Measurements from ENCODE around the gene WBP1L. TPM values are rescaled to one million over a fixed set of nuclear protein-coding genes. Genes with fewer than 3 reads are reported as not detected.

The WBP1L gene
- total and polyA plus RNA-seq, 2 of the 13 experiments (the other 11 are each of a cell fraction or from before 2014, with no cell fraction given) = 8.3 to 12.3 TPM

GRCh38 chr10:102769375-102770107 lies 25.8 kb downstream of the WBP1L start:
- Histone ChIP-seq H3K4me1 (ENCODE audit: insufficient read depth, low read length) (peaks cover 53% of the 10 kb centered on the region), H2AFZ (ENCODE audit: low read length) (no peak overlapping the region), H3K4me3 (replicated peaks in 1 of 3; ENCODE audit: insufficient read depth in 1 of 3, low read depth in 2 of 3, low read length in 3 of 3) (peak overlapping the region in 1 of 3 experiments; percentile 7; a peak in 1 of 6 replicates), H3K9ac (ENCODE audit: insufficient read depth, low read depth, low read length) (peak overlapping the region; percentile 59), H3K27me3 (ENCODE audit: control insufficient read depth in 1 of 2, insufficient read depth in 2 of 2, low read length in 2 of 2) (no peaks in the 10 kb centered on the region), H3K36me3 (replicated peaks in 1 of 2; ENCODE audit: control insufficient read depth in 1 of 2, insufficient read depth in 2 of 2, low read length in 2 of 2) (no peaks in the 10 kb centered on the region), H3K9me3 (ENCODE audit: low read length) (no peaks in the 10 kb centered on the region), H4K20me1 (ENCODE audit: insufficient read depth, low read length) (no peaks in the 10 kb centered on the region), H3K79me2 (ENCODE audit: insufficient read depth, low read length) (no peaks in the 10 kb centered on the region), H3K4me2 (ENCODE audit: low read depth, low read length) (peak overlapping the region; percentile 55), H3K27ac (ENCODE audit: extremely low read length, insufficient read depth, low read length) (peak overlapping the region; percentile 87)
- DNase-seq (ENCODE audit: low spot score) (peak; percentile 96), FAIRE-seq (peak; percentile 76), ATAC-seq (peak; percentile 97)
- in situ Hi-C loops (cut with HindIII; ENCODE audit: extremely low pct_ligation_motif_present, low pct_unique_long_range_greater_than_20kb) = no loop called here
- ChIA-PET CTCF (ENCODE audit: low intra/inter-chr PET ratio, low total read pairs) (no interaction called here), POLR2A (interaction anchor here (1.0 to 1.6 kb wide), 9 partner anchors 9 to 140 kb away, joined by 3 to 12 read pairs (median 4); partner anchors contain the start of gene WBP1L)
- intact Hi-C loops (cut with micrococcal nuclease; ENCODE audit: unreplicated experiment) = no loop called here
- WGBS (ENCODE audit: low lambda C conversion rate) = 4% methylated on average over 7 of the region's 7 CpGs
- BruUV-seq (replicated peaks) = TSS peak; percentile 80
- TF ChIP-seq FOXA3 (CRISPR knock-in tag; IDR thresholded peaks at IDR 0.05) = peak; percentile 86
- no peak for TF ChIP-seq ZNF414 (CRISPR knock-in tag; IDR thresholded peaks at IDR 0.05)
- no peak for TF ChIP-seq PHF5A (CRISPR knock-in tag; IDR thresholded peaks at IDR 0.05; ENCODE audit: low read depth, unreplicated experiment)
- TF ChIP-seq TOE1 (CRISPR knock-in tag; IDR thresholded peaks at IDR 0.05) = no peak
- TF ChIP-seq FOXK1 (CRISPR knock-in tag; IDR thresholded peaks at IDR 0.05; ENCODE audit: borderline replicate concordance, low read depth) = peak; percentile 39; the same call in 1 of the 2 replicates
- TF ChIP-seq FUBP1 (CRISPR knock-in tag; IDR thresholded peaks at IDR 0.05; ENCODE audit: borderline replicate concordance) = no peak
- no peak for TF ChIP-seq ZBTB39 (CRISPR knock-in tag; IDR thresholded peaks at IDR 0.05)
- TF ChIP-seq CCDC6 (CRISPR knock-in tag; IDR thresholded peaks at IDR 0.05) = peak; percentile 40; the same call in 1 of the 2 replicates
- TF ChIP-seq ZSCAN22 (CRISPR knock-in tag; IDR thresholded peaks at IDR 0.05) = no peak
- TF ChIP-seq, protein P1, sequence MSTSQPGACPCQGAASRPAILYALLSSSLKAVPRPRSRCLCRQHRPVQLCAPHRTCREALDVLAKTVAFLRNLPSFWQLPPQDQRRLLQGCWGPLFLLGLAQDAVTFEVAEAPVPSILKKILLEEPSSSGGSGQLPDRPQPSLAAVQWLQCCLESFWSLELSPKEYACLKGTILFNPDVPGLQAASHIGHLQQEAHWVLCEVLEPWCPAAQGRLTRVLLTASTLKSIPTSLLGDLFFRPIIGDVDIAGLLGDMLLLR (CRISPR knock-in tag; IDR thresholded peaks at IDR 0.05) = no peak
- TF ChIP-seq ZNF749 (CRISPR knock-in tag; IDR thresholded peaks at IDR 0.05; ENCODE audit: borderline replicate concordance) = no peak
- no peak for TF ChIP-seq KAT8 (CRISPR knock-in tag; IDR thresholded peaks at IDR 0.05)
- peak; percentile 54 for TF ChIP-seq THAP11 (CRISPR knock-in tag; IDR thresholded peaks at IDR 0.05)
- TF ChIP-seq, protein P2, sequence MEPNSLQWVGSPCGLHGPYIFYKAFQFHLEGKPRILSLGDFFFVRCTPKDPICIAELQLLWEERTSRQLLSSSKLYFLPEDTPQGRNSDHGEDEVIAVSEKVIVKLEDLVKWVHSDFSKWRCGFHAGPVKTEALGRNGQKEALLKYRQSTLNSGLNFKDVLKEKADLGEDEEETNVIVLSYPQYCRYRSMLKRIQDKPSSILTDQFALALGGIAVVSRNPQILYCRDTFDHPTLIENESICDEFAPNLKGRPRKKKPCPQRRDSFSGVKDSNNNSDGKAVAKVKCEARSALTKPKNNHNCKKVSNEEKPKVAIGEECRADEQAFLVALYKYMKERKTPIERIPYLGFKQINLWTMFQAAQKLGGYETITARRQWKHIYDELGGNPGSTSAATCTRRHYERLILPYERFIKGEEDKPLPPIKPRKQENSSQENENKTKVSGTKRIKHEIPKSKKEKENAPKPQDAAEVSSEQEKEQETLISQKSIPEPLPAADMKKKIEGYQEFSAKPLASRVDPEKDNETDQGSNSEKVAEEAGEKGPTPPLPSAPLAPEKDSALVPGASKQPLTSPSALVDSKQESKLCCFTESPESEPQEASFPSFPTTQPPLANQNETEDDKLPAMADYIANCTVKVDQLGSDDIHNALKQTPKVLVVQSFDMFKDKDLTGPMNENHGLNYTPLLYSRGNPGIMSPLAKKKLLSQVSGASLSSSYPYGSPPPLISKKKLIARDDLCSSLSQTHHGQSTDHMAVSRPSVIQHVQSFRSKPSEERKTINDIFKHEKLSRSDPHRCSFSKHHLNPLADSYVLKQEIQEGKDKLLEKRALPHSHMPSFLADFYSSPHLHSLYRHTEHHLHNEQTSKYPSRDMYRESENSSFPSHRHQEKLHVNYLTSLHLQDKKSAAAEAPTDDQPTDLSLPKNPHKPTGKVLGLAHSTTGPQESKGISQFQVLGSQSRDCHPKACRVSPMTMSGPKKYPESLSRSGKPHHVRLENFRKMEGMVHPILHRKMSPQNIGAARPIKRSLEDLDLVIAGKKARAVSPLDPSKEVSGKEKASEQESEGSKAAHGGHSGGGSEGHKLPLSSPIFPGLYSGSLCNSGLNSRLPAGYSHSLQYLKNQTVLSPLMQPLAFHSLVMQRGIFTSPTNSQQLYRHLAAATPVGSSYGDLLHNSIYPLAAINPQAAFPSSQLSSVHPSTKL (CRISPR knock-in tag; IDR thresholded peaks at IDR 0.05) = peak; percentile 59; the same call in 1 of the 2 replicates
